HepG2 (cell line): ENCODE measurements around the gene SDC1. TPM values are rescaled to one million over a fixed set of nuclear protein-coding genes. Genes with fewer than 3 reads are reported as not detected.

Source experiments
- ATAC-seq: fragments of 200-7000 bp; cut with Tn5 transposase; 3 replicates; pipeline ENCODE4 v1.9.1; 2020; ENCODE audit warnings: mild to moderate bottlenecking, moderate library complexity
- BruUV-seq: library from RNA; stranded (reverse); fragments of 400-500 nt; replicated peaks from 2 replicates; lab custom pipeline; 2021; lab: Mats Ljungman, UMichigan
- CTCF ChIA-PET: fragments of 300-600 bp; formaldehyde crosslinking; extraction: SDS; loops from one replicate; lab custom pipeline; 2021; ENCODE audit warnings: low total read pairs, inconsistent platforms, low intra/inter-chr PET ratio; lab: Yijun Ruan, JAX
- POLR2A ChIA-PET: fragments of 350-600 bp; sonication (Branson Sonifier 250); formaldehyde crosslinking; loops from one replicate; lab custom pipeline; 2020; ENCODE audit warnings: antibody characterized with exemption, inconsistent platforms; lab: Yijun Ruan, JAX
- DNase-seq: peaks from one replicate; pipeline ENCODE4 v3.0.0-alpha.2; 2015; ENCODE audit warnings: low spot score
- FAIRE-seq: peaks from 3 replicates; lab custom pipeline; 2011; peaks lifted over from hg19 to GRCh38; lab: Jason Lieb, UNC
- H2AFZ ChIP-seq: one replicate; pipeline ENCODE4 v1.6.1; 2011; ENCODE audit warnings: low read length, inconsistent platforms
- H3K27ac ChIP-seq: fragments of 300-600 bp; 3 replicates; pipeline ENCODE4 v1.8.0; 2011; ENCODE audit warnings: mixed run types, mild to moderate bottlenecking, mixed read lengths, low read length, inconsistent platforms; ENCODE audit not compliant: insufficient read depth; ENCODE audit errors: extremely low read length
- H3K27me3 ChIP-seq, 2 experiments: fragments of 200-600 bp in 1 of 2; 2 replicates in 1 of 2; 3 replicates in 1 of 2; pipeline versions ENCODE4 v1.6.0 to v1.8.0; 2011; ENCODE audit warnings: low read length in 2 of 2, mild to moderate bottlenecking in 2 of 2, moderate library complexity in 2 of 2, inconsistent platforms in 1 of 2; ENCODE audit not compliant: insufficient read depth in 2 of 2, control insufficient read depth in 1 of 2
- H3K36me3 ChIP-seq, 2 experiments: fragments of 200-600 bp in 1 of 2; replicated peaks in 1 of 2; 2 replicates in 1 of 2; 3 replicates in 1 of 2; pipeline versions ENCODE4 v1.5.1 to v1.8.0; 2011; ENCODE audit warnings: low read length in 2 of 2, inconsistent platforms in 1 of 2; ENCODE audit not compliant: insufficient read depth in 2 of 2, control insufficient read depth in 1 of 2
- H3K4me1 ChIP-seq: 2 replicates; pipeline ENCODE4 v1.5.1; 2012; ENCODE audit warnings: low read length, inconsistent platforms; ENCODE audit not compliant: insufficient read depth
- H3K4me2 ChIP-seq: 2 replicates; pipeline ENCODE4 v1.6.0; 2011; ENCODE audit warnings: low read depth, low read length, inconsistent platforms
- H3K4me3 ChIP-seq, 3 experiments: fragments of 200-600 bp in 1 of 3; sonication (generic), shearing (Covaris generic) in 1 of 3; replicated peaks in 1 of 3; 2 replicates each; pipeline ENCODE4 v1.5.1; 2011 to 2016; ENCODE audit warnings: low read length in 3 of 3, inconsistent platforms in 2 of 3, low read depth in 2 of 3, mild to moderate bottlenecking in 2 of 3, control low read depth in 1 of 3, mixed read lengths in 1 of 3; ENCODE audit not compliant: insufficient read depth in 1 of 3
- H3K79me2 ChIP-seq: one replicate; pipeline ENCODE4 v1.6.1; 2011; ENCODE audit warnings: low read length, inconsistent platforms; ENCODE audit not compliant: insufficient read depth
- H3K9ac ChIP-seq: 2 replicates; pipeline ENCODE4 v1.6.0; 2011; ENCODE audit warnings: mild to moderate bottlenecking, low read depth, low read length, inconsistent platforms; ENCODE audit not compliant: insufficient read depth
- H3K9me3 ChIP-seq: 2 replicates; pipeline ENCODE4 v1.5.1; 2012; ENCODE audit warnings: mild to moderate bottlenecking, low read length
- H4K20me1 ChIP-seq: 2 replicates; pipeline ENCODE4 v1.6.0; 2011; ENCODE audit warnings: inconsistent platforms, mild to moderate bottlenecking, low read length, moderate library complexity; ENCODE audit not compliant: insufficient read depth
- AKAP8 ChIP-seq: sonication (generic); formaldehyde crosslinking; IDR thresholded peaks from 2 replicates; pipeline ENCODE4 v1.5.1; 2020; ENCODE audit warnings: mild to moderate bottlenecking, missing genetic modification reagents
- ARNTL ChIP-seq: sonication (generic); formaldehyde crosslinking; IDR thresholded peaks from 2 replicates; pipeline ENCODE4 v1.4.0; 2020; ENCODE audit warnings: mild to moderate bottlenecking, missing genetic modification reagents
- ATM ChIP-seq: fragments of 450-650 bp; IDR thresholded peaks from 2 replicates; pipeline ENCODE4 v1.7.1; 2017; ENCODE audit warnings: mild to moderate bottlenecking, borderline replicate concordance
- ATRX ChIP-seq: sonication (generic); formaldehyde crosslinking; IDR thresholded peaks from 2 replicates; pipeline ENCODE4 v1.4.0; 2020; ENCODE audit warnings: missing genetic modification reagents, borderline replicate concordance
- CENPT ChIP-seq: sonication (generic); formaldehyde crosslinking; IDR thresholded peaks from 2 replicates; pipeline ENCODE4 v1.8.0; 2022; ENCODE audit warnings: low read depth, mild to moderate bottlenecking, moderate library complexity, missing genetic modification reagents
- MYC ChIP-seq: sonication (generic); formaldehyde crosslinking; IDR thresholded peaks from 2 replicates; pipeline ENCODE4 v1.9.0; 2021; ENCODE audit warnings: missing genetic modification reagents, borderline replicate concordance
- POLR2AphosphoS2 ChIP-seq: IDR thresholded peaks from 2 replicates; pipeline ENCODE4 v1.6.1; 2011; ENCODE audit warnings: low read depth, low read length, improper control_type of control experiment
- RAD21 ChIP-seq: fragments of 450-650 bp; formaldehyde crosslinking; IDR thresholded peaks from 2 replicates; pipeline ENCODE4 v1.5.0; 2020; ENCODE audit warnings: mild to moderate bottlenecking
- SKI ChIP-seq: fragments of 450-650 bp; IDR thresholded peaks from one replicate; pipeline ENCODE4 v1.6.1; 2018; ENCODE audit warnings: mild to moderate bottlenecking; ENCODE audit not compliant: partially characterized antibody
- SYNCRIP ChIP-seq: fragments of 200-400 bp; formaldehyde crosslinking; IDR thresholded peaks from 2 replicates; pipeline ENCODE4 v1.6.1; 2018; ENCODE audit warnings: mild to moderate bottlenecking, low read depth, low read length; ENCODE audit not compliant: insufficient read depth
- TFAP4 ChIP-seq: sonication (generic); IDR thresholded peaks from 2 replicates; pipeline ENCODE4 v1.6.1; 2016; ENCODE audit warnings: low read depth, borderline replicate concordance
- ZBTB3 ChIP-seq: sonication (generic); formaldehyde crosslinking; IDR thresholded peaks from 2 replicates; pipeline ENCODE4 v1.4.0; 2020; ENCODE audit warnings: low read depth, mild to moderate bottlenecking, moderate library complexity, missing genetic modification reagents, borderline replicate concordance
- ZBTB34 ChIP-seq: sonication (generic); formaldehyde crosslinking; IDR thresholded peaks from 2 replicates; pipeline ENCODE4 v1.8.0; 2022; ENCODE audit warnings: mild to moderate bottlenecking, missing genetic modification reagents
- ZFP41 ChIP-seq: sonication (generic); formaldehyde crosslinking; IDR thresholded peaks from 2 replicates; pipeline ENCODE4 v1.4.0; 2020; ENCODE audit warnings: mild to moderate bottlenecking, missing genetic modification reagents, borderline replicate concordance
- ZKSCAN5 ChIP-seq: sonication (generic); formaldehyde crosslinking; IDR thresholded peaks from 2 replicates; pipeline ENCODE4 v1.5.1; 2020; ENCODE audit warnings: mild to moderate bottlenecking, missing genetic modification reagents
- ZNF124 ChIP-seq: sonication (generic); formaldehyde crosslinking; IDR thresholded peaks from 2 replicates; pipeline ENCODE4 v1.4.0; 2020; ENCODE audit warnings: missing genetic modification reagents
- ZNF143 ChIP-seq: sonication (generic); formaldehyde crosslinking; IDR thresholded peaks from 2 replicates; pipeline ENCODE4 v1.4.0; 2020; ENCODE audit warnings: missing genetic modification reagents
- ZNF205 ChIP-seq: IDR thresholded peaks from 2 replicates; pipeline ENCODE4 v1.6.1; 2018; ENCODE audit warnings: missing biosample characterization, missing genetic modification reagents
- ZNF333 ChIP-seq: sonication (generic); formaldehyde crosslinking; IDR thresholded peaks from 2 replicates; pipeline ENCODE4 v1.4.0; 2020; ENCODE audit warnings: mild to moderate bottlenecking, missing genetic modification reagents, borderline replicate concordance
- ZNF530 ChIP-seq: sonication (generic); formaldehyde crosslinking; IDR thresholded peaks from 2 replicates; pipeline ENCODE4 v1.5.0; 2020; ENCODE audit warnings: low read depth, mild to moderate bottlenecking, missing genetic modification reagents
- ZNF546 ChIP-seq: sonication (generic); formaldehyde crosslinking; conservative IDR thresholded peaks from 2 replicates; pipeline ENCODE4 v1.8.1; 2023; ENCODE audit warnings: mild to moderate bottlenecking, missing genetic modification reagents
- ZNF773 ChIP-seq: sonication (generic); formaldehyde crosslinking; IDR thresholded peaks from 2 replicates; pipeline ENCODE4 v1.4.0; 2020; ENCODE audit warnings: missing genetic modification reagents, borderline replicate concordance
- ZSCAN25 ChIP-seq: sonication (generic); formaldehyde crosslinking; IDR thresholded peaks from 2 replicates; pipeline ENCODE4 v1.8.0; 2022; ENCODE audit warnings: mild to moderate bottlenecking, missing genetic modification reagents
- WGBS: methylation state at CpG from one replicate; pipeline ENCODE4 v1.1.6; 2017; ENCODE audit warnings: low lambda C conversion rate; 5-methylcytosine and 5-hydroxymethylcytosine counted together
- in situ Hi-C: cut with HindIII; loops from 2 replicates; pipeline ENCODE4 v1.10.0; 2017; ENCODE audit warnings: low pct_unique_long_range_greater_than_20kb; ENCODE audit not compliant: extremely low pct_ligation_motif_present
- intact Hi-C: fragments of 100-400 bp; cut with micrococcal nuclease; formaldehyde crosslinking; loops from one replicate; pipeline ENCODE4 v1.10.0; 2022; ENCODE audit not compliant: unreplicated experiment
- polyA plus RNA-seq, 8 experiments: library from polyadenylated mRNA; depleted of rRNA in 3 of 8; stranded (reverse) in 7 of 8; unstranded in 1 of 8; fragments of >200 nt; fragmentation: Illumina TruSeq in 4 of 8; extraction: Trizol in 4 of 8; gene quantifications; 2 replicates each; pipeline versions ENCODE4 v1.2.1 to v1.2.3, GENCODE V29; 2011 to 2016; ENCODE audit warnings: low read depth in 4 of 8, missing spikeins in 1 of 8, mixed read lengths in 1 of 8; ENCODE audit not compliant: insufficient read depth in 1 of 8
- total RNA-seq, 5 experiments: library from RNA; depleted of rRNA; stranded (reverse); fragments of >200 nt; fragmentation: Illumina TruSeq; extraction: Trizol; gene quantifications; 2 replicates each; pipeline ENCODE4 v1.2.3, GENCODE V29; 2016; ENCODE audit warnings: low read depth in 1 of 5

SDC1 gene
- total and polyA plus RNA-seq, 2 of the 13 experiments (the other 11 are each of a cell fraction or from before 2014, with no cell fraction given), result 108 to 119 TPM

GRCh38 chr2:20179755-20180594, 45.0 kb downstream of the SDC1 start:
- in situ Hi-C loops (no loop called here), intact Hi-C loops (loop anchor here (5.0 kb wide), 1 partner anchor 78 kb away; no protein-coding TSS in a partner anchor)
- ChIA-PET POLR2A (interaction anchor here (0.9 to 5.5 kb wide), 16 partner anchors 9 to 170 kb away, joined by 3 to 76 read pairs (median 5); partner anchors contain the start of gene SDC1), CTCF (interaction anchor here (1.9 kb wide), 1 partner anchor 45 kb away, joined by 5 read pairs; the partner anchor contains the start of gene SDC1)
- H3K27ac ChIP-seq, result peak overlapping the region; percentile 60
- H3K79me2 ChIP-seq, result no peaks in the 10 kb centered on the region
- DNase-seq (peak; percentile 88), FAIRE-seq (peak; percentile 48), ATAC-seq (peak; percentile 84)
- H4K20me1 ChIP-seq, result no peaks in the 10 kb centered on the region
- peak overlapping the region; percentile 99 for H3K4me2 ChIP-seq
- no peak overlapping the region for H2AFZ ChIP-seq
- no peaks in the 10 kb centered on the region for H3K27me3 ChIP-seq
- BruUV-seq, result no TSS peak
- no peaks in the 10 kb centered on the region for H3K9me3 ChIP-seq
- peaks cover 76% of the 10 kb centered on the region for H3K4me1 ChIP-seq
- peak overlapping the region; percentile 63 for H3K9ac ChIP-seq
- WGBS, result 3% methylated on average over 17 of the region's 25 CpGs
- peak overlapping the region; percentile 47 to 73 (median 53) for H3K4me3 ChIP-seq
- no peaks in the 10 kb centered on the region for H3K36me3 ChIP-seq
- TF ChIP-seq POLR2AphosphoS2, result no peak
- TF ChIP-seq ZBTB34, result peak; percentile 93
- no peak for TF ChIP-seq SYNCRIP
- peak; percentile 14; the same call in 1 of the 2 replicates for TF ChIP-seq ARNTL (CRISPR knock-in tag)
- no peak for TF ChIP-seq ATRX (CRISPR knock-in tag)
- peak; percentile 63 for TF ChIP-seq SKI
- TF ChIP-seq CENPT (CRISPR knock-in tag), result no peak
- TF ChIP-seq ZNF333 (CRISPR knock-in tag), result peak; percentile 36; the same call in 1 of the 2 replicates
- TF ChIP-seq ZNF124 (CRISPR knock-in tag), result no peak
- TF ChIP-seq ZNF143 (CRISPR knock-in tag), result no peak
- 0 out of 2 replicates have a peak, but pooled peaks have one; percentile 13 for TF ChIP-seq ZNF205 (CRISPR knock-in tag)
- TF ChIP-seq ZNF546 (CRISPR knock-in tag), result peak; percentile 66
- TF ChIP-seq ZBTB3 (CRISPR knock-in tag), result peak; percentile 67; the same call in 1 of the 2 replicates
- TF ChIP-seq MYC (CRISPR knock-in tag), result peak; percentile 46; the same call in 1 of the 2 replicates
- no peak; the same call in 1 of the 2 replicates for TF ChIP-seq ZSCAN25 (CRISPR knock-in tag)
- peak; percentile 39; the same call in 1 of the 2 replicates for TF ChIP-seq ZFP41 (CRISPR knock-in tag)
- TF ChIP-seq ATM, result no peak
- TF ChIP-seq AKAP8 (CRISPR knock-in tag), result peak; percentile 13; the same call in 1 of the 2 replicates
- TF ChIP-seq RAD21, result peak; percentile 64; the same call in 1 of the 2 replicates
- peak; percentile 39; the same call in 1 of the 2 replicates for TF ChIP-seq TFAP4
- TF ChIP-seq ZKSCAN5 (CRISPR knock-in tag), result no peak
- TF ChIP-seq ZNF773, result peak; percentile 89; the same call in 1 of the 2 replicates
- TF ChIP-seq ZNF530 (CRISPR knock-in tag), result no peak
